Subcutaneous abdominal adipose tissue (tissue), 5 donors: Measurements from ENCODE around the gene SPOUT1.

Experiments
- H3K27ac ChIP-seq: one replicate; pipeline ENCODE4 v1.7.0; 2013; ENCODE audit warnings: low read depth, mild to moderate bottlenecking, inconsistent platforms, low read length, moderate library complexity
- H3K27me3 ChIP-seq, 5 donors: one replicate each; pipeline ENCODE4 v1.7.0; 2013; ENCODE audit warnings: low read length in 5 of 5, inconsistent platforms in 1 of 5; ENCODE audit not compliant: control insufficient read depth in 5 of 5, insufficient read depth in 4 of 5
- H3K36me3 ChIP-seq, 5 donors: one replicate each; pipeline ENCODE4 v1.7.0; 2013; ENCODE audit warnings: low read length in 5 of 5; ENCODE audit not compliant: control insufficient read depth in 5 of 5, insufficient read depth in 5 of 5
- H3K4me1 ChIP-seq, 5 donors: one replicate each; pipeline ENCODE4 v1.7.0; 2013; ENCODE audit warnings: low read length in 5 of 5, mild to moderate bottlenecking in 3 of 5, moderate library complexity in 1 of 5; ENCODE audit not compliant: control insufficient read depth in 5 of 5, insufficient read depth in 5 of 5
- H3K4me3 ChIP-seq, 5 donors: one replicate each; pipeline ENCODE4 v1.7.0; 2013; ENCODE audit warnings: low read length in 5 of 5, low read depth in 1 of 5
- H3K9ac ChIP-seq, 5 donors: one replicate each; pipeline ENCODE4 v1.7.0; 2013; ENCODE audit warnings: low read length in 5 of 5, mild to moderate bottlenecking in 4 of 5, moderate library complexity in 3 of 5
- H3K9me3 ChIP-seq, 5 donors: one replicate each; pipeline ENCODE4 v1.7.0; 2013; ENCODE audit warnings: low read length in 5 of 5; ENCODE audit not compliant: control insufficient read depth in 5 of 5
- donor health status: healthy.
- donor health status: healthy.
- donor health status: healthy.
- donor health status: healthy.
- donor health status: healthy.

The SPOUT1 gene

DNA sequence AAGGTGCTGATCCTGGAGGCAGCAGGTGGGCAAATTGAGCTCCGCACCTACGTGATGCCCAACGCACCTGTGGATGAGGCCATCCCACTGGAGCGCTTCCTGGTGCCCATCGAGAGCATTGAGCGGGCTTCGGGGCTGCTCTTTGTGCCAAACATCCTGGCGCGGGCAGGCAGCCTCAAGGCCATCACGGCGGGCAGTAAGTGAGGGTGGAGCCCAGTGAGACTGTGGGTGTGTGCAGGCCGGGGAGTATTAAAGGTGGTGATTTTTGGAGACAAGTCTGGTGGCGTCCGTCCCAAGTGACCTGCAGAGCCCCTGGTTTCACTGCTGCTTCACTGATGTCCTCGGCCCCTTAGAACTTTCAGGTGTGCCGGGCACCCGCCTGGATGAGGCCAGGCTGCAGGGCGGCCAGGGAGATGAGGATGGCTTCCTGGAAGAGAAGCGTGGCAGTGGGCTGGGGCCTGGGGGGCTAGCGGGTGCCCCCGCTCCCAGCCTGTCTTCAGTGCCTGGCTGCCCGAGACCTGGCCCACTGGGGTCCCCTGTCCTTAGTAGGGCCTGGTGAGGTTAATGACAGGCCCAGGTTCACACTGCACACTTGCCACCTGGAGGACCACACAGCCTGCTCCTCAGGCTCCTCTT, 7.1 kb downstream of the SPOUT1 start:
- Histone ChIP-seq H3K9ac (no peak overlapping the region), H3K27me3 (no peaks in the 10 kb centered on the region), H3K4me3 (no peak overlapping the region), H3K27ac (no peak overlapping the region), H3K4me1 (peaks cover 6 to 21% (median 16%) of the 10 kb centered on the region in 5 donors), H3K9me3 (peaks cover 0 to under 1% (median 0%) of the 10 kb centered on the region in 5 donors), H3K36me3 (peaks cover 0 to 66% (median 63%) of the 10 kb centered on the region in 5 donors)

- Histone ChIP-seq H3K27me3 (no peaks in the 10 kb centered on the region), H3K36me3 (peaks cover 0 to 60% (median 57%) of the 10 kb centered on the region in 5 donors), H3K4me1 (peaks cover 6 to 21% (median 16%) of the 10 kb centered on the region in 5 donors), H3K9ac (no peak overlapping the region), H3K9me3 (peaks cover 0 to 2% (median 0%) of the 10 kb centered on the region in 5 donors), H3K4me3 (no peak overlapping the region), H3K27ac (no peak overlapping the region)
Observed at GRCh38 chr9:128821584-128822406, 7.8 kb downstream of the SPOUT1 start.

GRCh38 chr9:128820665-128821583, 8.7 kb downstream of the SPOUT1 start:
- H3K9me3 ChIP-seq, result peaks cover 0 to 2% (median 0%) of the 10 kb centered on the region in 5 donors
- no peak overlapping the region for H3K4me3 ChIP-seq
- H3K27me3 ChIP-seq, result no peaks in the 10 kb centered on the region
- H3K4me1 ChIP-seq, result peaks cover 6 to 21% (median 16%) of the 10 kb centered on the region in 5 donors
- peaks cover 0 to 52% (median 49%) of the 10 kb centered on the region in 5 donors for H3K36me3 ChIP-seq
- no peak overlapping the region for H3K27ac ChIP-seq
- H3K9ac ChIP-seq, result no peak overlapping the region

DNA sequence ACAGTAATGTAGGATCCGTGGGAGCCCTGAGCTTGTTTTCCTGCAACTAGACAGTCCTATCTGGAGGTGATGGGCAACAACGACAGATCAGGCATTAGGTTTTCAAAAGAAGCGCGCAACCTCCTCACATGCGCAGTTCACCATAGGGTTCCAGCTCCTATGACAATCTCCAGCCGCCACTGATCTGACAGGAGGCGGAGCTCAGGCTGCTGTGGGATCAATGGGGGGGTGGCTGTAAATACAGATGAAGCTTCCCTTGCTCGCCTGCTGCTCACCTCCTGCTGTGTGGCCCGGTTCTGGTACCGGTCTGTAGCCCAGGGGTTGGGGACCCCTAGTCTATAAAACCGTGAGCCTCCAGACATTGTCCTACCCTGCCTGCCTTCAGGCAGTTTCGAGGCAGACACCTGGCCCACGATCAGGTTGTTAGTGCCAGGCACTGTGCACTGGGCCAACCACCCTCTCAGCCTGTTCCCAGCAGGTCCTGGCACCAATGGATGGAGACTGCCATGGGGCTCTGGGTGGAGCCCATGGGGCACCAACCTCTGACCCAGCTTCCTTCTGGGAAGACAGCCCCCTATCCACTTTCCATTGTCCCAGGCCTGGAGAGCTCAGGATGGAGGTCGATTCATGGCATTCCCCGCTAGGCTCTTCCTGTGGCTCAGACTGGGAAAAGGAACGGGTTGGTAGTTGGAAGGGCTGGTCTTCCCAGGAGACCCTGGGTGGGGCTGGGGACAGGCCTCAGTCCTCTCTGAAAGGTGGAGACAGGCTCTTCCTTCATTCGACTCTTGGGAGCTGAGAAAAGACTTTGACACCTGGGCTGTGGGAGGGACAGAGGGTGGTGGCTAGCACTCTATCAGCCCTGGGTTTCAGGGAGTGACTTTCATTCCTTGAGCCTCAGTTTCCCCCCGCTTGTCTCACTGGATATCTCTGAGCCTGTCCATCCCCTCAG, 9.6 kb downstream of the SPOUT1 start:
- H3K9ac ChIP-seq, result peak overlapping the region in 1 of 5 donors; percentile 79

DNA sequence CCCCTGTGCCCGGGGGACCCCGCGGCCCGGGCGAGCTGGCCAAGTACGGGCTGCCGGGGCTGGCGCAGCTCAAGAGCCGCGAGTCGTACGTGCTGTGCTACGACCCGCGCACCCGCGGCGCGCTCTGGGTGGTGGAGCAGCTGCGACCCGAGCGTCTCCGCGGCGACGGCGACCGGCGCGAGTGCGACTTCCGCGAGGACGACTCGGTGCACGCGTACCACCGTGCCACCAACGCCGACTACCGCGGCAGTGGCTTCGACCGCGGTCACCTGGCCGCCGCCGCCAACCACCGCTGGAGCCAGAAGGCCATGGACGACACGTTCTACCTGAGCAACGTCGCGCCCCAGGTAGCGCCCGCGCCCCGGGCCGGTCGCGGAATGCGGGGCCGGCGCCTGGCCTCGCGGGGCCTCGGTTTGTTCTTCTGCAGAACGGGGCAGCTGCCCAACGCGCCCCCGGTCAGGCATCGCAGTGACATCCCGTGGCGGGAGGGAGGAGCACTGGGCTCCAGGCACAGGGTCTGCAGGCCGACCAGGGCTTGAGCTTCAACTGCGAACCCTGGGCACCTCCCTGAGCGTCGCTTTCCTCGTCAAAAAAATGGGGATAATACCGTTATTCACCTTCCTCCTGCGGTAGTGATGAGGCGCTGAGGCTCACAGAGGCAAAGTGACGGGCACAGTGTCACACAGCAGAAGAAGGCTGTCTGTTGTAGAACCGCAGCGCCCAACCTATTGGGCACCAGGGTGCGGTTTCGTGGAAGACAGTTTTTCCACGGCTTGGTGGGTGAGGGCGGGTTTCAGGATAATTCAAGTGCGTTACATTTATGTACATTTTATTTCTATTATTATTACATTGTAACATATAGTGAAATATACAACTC, 10.5 kb downstream of the SPOUT1 start:
- Histone ChIP-seq H3K36me3 (peaks cover 0 to 35% (median 32%) of the 10 kb centered on the region in 5 donors), H3K9ac (peak overlapping the region in 4 of 5 donors; percentile 17 to 79 (median 59)), H3K27ac (peak overlapping the region; percentile 37), H3K27me3 (no peaks in the 10 kb centered on the region), H3K4me3 (peak overlapping the region; percentile 51 to 78 (median 78)), H3K9me3 (peaks cover 0 to 2% (median 0%) of the 10 kb centered on the region in 5 donors), H3K4me1 (peaks cover 6 to 21% (median 16%) of the 10 kb centered on the region in 5 donors)

More for the DNA sequence above, 9.6 kb downstream of the SPOUT1 start:
- no peak overlapping the region for H3K27ac ChIP-seq
- H3K27me3 ChIP-seq, result no peaks in the 10 kb centered on the region
- peak overlapping the region in 3 of 5 donors; percentile 51 to 78 (median 78) for H3K4me3 ChIP-seq
- peaks cover 0 to 44% (median 41%) of the 10 kb centered on the region in 5 donors for H3K36me3 ChIP-seq
- H3K9me3 ChIP-seq, result peaks cover 0 to 2% (median 0%) of the 10 kb centered on the region in 5 donors
- H3K4me1 ChIP-seq, result peaks cover 6 to 21% (median 16%) of the 10 kb centered on the region in 5 donors

GRCh38 chr9:128818099-128818838, 11.3 kb downstream of the SPOUT1 start, which contains the start of gene ENDOG:
Gene ENDOG (plus strand): TSS chr9:128818500. CDS start chr9:128818685, 185 bp downstream.
- peaks cover 0 to 2% (median 0%) of the 10 kb centered on the region in 5 donors for H3K9me3 ChIP-seq
- H3K4me1 ChIP-seq, result peaks cover 6 to 21% (median 16%) of the 10 kb centered on the region in 5 donors
- peak within 1 kb of the TSS; percentile 37 for H3K27ac ChIP-seq
- H3K27me3 ChIP-seq, result no peaks in the 10 kb centered on the region
- peak within 1 kb of the TSS; percentile 69 to 78 (median 78) for H3K4me3 ChIP-seq
- H3K36me3 ChIP-seq, result peaks cover 0 to 27% (median 24%) of the 10 kb centered on the region in 5 donors
- H3K9ac ChIP-seq, result peak within 1 kb of the TSS in 4 of 5 donors; percentile 17 to 79 (median 62)

DNA sequence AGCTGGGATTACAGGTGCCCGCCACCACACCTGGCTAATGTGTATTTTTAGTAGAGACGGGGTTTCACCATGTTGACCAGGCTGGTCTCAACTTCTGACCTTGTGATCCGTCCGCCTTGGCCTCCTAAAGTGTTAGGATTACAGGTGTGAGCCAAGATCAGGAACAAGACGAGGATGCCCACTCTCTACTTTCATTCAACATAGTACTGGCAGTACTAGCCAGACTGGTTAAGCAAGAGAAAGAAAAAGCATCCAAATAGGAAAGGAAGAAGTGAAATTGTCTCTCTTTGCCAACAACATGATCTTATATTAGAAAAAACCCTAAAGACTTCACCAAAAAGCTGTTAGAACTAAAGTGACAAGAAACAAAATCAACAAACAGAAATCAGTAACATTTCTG, 18.7 kb downstream of the SPOUT1 start:
- Histone ChIP-seq H3K4me1 (no peaks in the 10 kb centered on the region), H3K9ac (no peak overlapping the region), H3K27ac (no peak overlapping the region), H3K4me3 (no peak overlapping the region), H3K9me3 (no peaks in the 10 kb centered on the region), H3K27me3 (no peaks in the 10 kb centered on the region), H3K36me3 (peaks cover 0 to 39% (median 31%) of the 10 kb centered on the region in 5 donors)

DNA sequence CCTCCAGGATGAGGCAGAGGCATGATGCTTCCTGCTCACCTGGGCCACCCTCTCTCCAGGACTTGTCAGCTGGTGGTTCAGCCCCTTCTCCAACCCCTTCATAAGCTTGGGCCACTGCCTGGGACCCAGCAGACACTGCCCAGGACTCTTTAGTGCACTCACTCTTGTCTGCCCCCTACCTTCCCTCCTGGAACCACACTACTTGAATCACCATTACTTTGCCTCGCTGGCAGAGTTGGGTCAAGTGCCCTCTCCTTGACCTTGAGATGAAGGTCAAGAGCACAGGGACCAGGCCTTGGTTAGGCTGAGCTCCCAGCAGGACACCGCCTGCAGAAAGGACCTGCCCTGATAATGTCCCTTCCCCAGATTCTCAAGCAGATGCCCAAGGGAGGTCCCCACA, 19.8 kb downstream of the SPOUT1 start:
- Histone ChIP-seq H3K9ac (no peak overlapping the region), H3K4me3 (no peak overlapping the region), H3K4me1 (no peaks in the 10 kb centered on the region), H3K27ac (no peak overlapping the region), H3K9me3 (no peaks in the 10 kb centered on the region), H3K36me3 (peaks cover 3 to 49% (median 40%) of the 10 kb centered on the region in 5 donors), H3K27me3 (no peaks in the 10 kb centered on the region)
